Brain microvascular endothelial cell (primary cell): ENCODE measurements around the gene ADIPOR2.
A peak's percentile ranks its signal among the peaks of the same experiment; 100 is the strongest.

Experiments used
- DNase-seq: peaks from one replicate; pipeline ENCODE4 v3.0.0-alpha.2; 2020
- H3K27ac ChIP-seq: fragments of 250-450 bp; sonication (Bioruptor Pico); 2 replicates; pipeline ENCODE4 v1.5.1; 2020; ENCODE audit warnings: mild to moderate bottlenecking, moderate library complexity
- H3K27me3 ChIP-seq: fragments of 250-450 bp; sonication (Bioruptor Pico); replicated peaks from 2 replicates; pipeline ENCODE4 v1.5.1; 2020; ENCODE audit warnings: mild to moderate bottlenecking
- H3K36me3 ChIP-seq: fragments of 250-450 bp; sonication (Bioruptor Pico); replicated peaks from 2 replicates; pipeline ENCODE4 v1.5.1; 2020; ENCODE audit warnings: mild to moderate bottlenecking
- H3K4me3 ChIP-seq: 2 replicates; pipeline ENCODE4 v1.5.1; 2011; ENCODE audit warnings: low read depth, mild to moderate bottlenecking, control low read depth, low read length, moderate library complexity
- in situ Hi-C: cut with HindIII; loops from 2 replicates; pipeline ENCODE4 v1.10.0; 2017; ENCODE audit warnings: low sequenced_read_pairs, low pct_ligation_motif_present
- TF ChIP-seq, protein P1 (sequence below): IDR thresholded peaks from 2 replicates; pipeline ENCODE4 v1.5.1; 2011; ENCODE audit warnings: low read depth, mild to moderate bottlenecking, moderate library complexity, low read length, control low read depth, inconsistent platforms; ENCODE audit errors: missing control alignments

Gene ADIPOR2, protein sequence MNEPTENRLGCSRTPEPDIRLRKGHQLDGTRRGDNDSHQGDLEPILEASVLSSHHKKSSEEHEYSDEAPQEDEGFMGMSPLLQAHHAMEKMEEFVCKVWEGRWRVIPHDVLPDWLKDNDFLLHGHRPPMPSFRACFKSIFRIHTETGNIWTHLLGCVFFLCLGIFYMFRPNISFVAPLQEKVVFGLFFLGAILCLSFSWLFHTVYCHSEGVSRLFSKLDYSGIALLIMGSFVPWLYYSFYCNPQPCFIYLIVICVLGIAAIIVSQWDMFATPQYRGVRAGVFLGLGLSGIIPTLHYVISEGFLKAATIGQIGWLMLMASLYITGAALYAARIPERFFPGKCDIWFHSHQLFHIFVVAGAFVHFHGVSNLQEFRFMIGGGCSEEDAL

DNA sequence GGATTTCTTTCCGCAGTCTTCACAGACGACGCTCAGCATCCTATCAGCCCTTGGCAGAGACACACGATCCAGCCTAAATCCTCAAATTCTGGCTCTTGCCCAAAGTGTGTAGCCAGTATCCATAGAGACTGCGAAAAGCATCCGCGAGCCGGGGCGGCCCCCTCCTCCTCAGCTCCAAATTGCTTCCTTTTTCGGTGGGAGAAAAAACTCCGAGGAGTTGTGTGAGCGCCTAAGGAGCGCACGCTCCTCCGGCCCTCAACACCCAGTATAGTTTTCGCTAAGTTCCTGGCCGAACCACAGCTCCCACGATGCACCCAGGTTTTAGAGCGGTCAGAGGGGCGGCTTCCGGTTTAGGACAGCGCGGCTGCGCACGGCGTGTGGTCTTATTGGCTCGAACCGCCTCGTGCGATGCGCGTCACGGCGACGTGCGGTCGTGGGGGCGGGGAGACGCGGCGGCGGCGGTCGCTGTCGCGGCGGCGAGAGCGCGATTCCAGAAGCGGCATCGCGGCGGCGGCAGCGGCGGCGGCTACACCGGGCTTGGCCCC, at the start of gene ADIPOR2:
Gene ADIPOR2, plus strand, starts transcription at position 493 of the 545 bp plus-strand sequence. CDS start 63,274 bp downstream, outside the sequence.
- Histone ChIP-seq H3K27me3 (no peaks in the 10 kb centered on the region), H3K27ac (peak within 1 kb of the TSS; percentile 88), H3K36me3 (no peaks in the 10 kb centered on the region), H3K4me3 (peak within 1 kb of the TSS; percentile 91)
- TF ChIP-seq, protein P1, sequence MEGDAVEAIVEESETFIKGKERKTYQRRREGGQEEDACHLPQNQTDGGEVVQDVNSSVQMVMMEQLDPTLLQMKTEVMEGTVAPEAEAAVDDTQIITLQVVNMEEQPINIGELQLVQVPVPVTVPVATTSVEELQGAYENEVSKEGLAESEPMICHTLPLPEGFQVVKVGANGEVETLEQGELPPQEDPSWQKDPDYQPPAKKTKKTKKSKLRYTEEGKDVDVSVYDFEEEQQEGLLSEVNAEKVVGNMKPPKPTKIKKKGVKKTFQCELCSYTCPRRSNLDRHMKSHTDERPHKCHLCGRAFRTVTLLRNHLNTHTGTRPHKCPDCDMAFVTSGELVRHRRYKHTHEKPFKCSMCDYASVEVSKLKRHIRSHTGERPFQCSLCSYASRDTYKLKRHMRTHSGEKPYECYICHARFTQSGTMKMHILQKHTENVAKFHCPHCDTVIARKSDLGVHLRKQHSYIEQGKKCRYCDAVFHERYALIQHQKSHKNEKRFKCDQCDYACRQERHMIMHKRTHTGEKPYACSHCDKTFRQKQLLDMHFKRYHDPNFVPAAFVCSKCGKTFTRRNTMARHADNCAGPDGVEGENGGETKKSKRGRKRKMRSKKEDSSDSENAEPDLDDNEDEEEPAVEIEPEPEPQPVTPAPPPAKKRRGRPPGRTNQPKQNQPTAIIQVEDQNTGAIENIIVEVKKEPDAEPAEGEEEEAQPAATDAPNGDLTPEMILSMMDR, result no peak
- DNase-seq, result peak; percentile 93
- in situ Hi-C loops, result loop anchor here (25.0 kb wide), 1 partner anchor 272 kb away; no protein-coding TSS in a partner anchor

DNA sequence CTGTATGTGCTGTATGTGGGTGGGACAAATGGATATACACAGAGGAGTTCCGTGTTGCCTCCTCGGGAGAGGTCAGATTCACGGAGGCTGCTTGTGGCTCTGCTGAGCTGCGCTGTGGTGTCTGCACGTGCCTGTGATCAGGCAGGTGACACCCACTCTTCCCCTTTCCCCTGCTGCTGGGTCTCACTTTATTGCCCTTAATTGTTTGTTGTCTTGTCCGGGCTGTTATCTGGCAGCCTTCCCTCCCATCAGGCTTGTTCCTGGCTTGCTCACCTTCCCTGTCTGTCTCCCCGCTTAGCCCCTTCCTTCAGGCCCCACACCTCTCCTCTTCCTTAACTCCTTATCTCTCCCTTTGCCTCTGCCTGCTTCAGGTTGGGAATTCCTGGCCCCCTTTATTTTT, 48.4 kb upstream of the ADIPOR2 start:
- no peak for DNase-seq
- Histone ChIP-seq H3K27ac (no peak overlapping the region), H3K36me3 (peaks cover 4% of the 10 kb centered on the region), H3K4me3 (no peak overlapping the region), H3K27me3 (no peaks in the 10 kb centered on the region)
- TF ChIP-seq, protein P1, result no peak
- in situ Hi-C loops, result no loop called here

DNA sequence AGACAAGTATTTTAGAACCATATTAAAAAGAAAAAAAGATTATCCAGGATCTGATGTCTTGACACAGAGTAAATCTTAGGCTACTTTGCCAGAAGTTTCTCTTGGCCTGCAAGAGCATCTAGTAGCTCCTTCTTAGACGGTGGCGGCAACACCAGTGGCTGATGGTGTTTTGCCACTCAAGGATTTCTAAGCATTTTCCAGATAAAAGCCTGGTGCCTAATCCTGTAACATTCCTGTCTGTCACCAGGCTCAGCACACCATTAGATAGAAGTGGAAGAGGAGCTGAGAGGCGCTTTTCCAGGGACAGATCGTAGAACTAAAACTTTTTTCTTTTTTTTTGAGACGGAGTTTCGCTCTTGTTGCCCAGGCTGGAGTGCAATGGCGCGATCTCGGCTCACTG, 47.8 kb upstream of the ADIPOR2 start:
- peaks cover 4% of the 10 kb centered on the region for H3K36me3 ChIP-seq
- no peak overlapping the region for H3K27ac ChIP-seq
- no peaks in the 10 kb centered on the region for H3K27me3 ChIP-seq
- no peak overlapping the region for H3K4me3 ChIP-seq
- in situ Hi-C loops, result no loop called here
- DNase-seq, result no peak
- TF ChIP-seq, protein P1, result no peak

DNA sequence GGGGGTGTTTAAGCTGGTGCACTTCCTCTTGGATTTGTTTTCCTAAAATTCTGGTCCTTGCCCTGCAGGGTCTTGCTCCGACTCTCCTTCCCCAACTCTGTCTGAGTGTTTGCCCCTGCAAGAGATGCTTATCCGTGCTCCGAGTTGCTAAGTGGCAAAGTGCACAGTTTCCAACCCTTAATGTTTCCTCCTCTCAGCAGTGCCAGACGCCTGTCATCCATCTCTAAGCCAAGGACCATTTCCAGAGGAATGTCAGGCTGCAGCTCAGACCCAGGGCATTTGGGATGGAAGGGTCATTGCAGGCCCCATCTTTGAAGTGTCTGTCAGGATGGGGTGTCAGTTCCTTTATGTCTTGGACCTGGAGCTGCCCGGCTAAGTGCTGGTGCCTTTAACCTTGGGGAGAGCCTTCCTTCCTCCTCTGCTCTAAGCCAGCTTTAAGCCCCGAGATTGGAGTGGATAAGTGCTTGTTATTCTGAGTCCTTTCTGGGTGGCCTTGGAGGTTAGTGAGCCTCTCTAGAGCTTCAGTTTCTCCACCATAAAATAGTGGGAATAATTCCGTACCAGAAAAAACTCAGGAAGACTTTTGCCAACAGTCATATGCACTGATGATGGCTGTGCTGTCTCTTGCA, 46.9 kb upstream of the ADIPOR2 start:
- no peak for DNase-seq
- in situ Hi-C loops, result no loop called here
- Histone ChIP-seq H3K4me3 (no peak overlapping the region), H3K27me3 (no peaks in the 10 kb centered on the region), H3K36me3 (peaks cover 4% of the 10 kb centered on the region), H3K27ac (no peak overlapping the region)
- TF ChIP-seq, protein P1, result no peak

DNA sequence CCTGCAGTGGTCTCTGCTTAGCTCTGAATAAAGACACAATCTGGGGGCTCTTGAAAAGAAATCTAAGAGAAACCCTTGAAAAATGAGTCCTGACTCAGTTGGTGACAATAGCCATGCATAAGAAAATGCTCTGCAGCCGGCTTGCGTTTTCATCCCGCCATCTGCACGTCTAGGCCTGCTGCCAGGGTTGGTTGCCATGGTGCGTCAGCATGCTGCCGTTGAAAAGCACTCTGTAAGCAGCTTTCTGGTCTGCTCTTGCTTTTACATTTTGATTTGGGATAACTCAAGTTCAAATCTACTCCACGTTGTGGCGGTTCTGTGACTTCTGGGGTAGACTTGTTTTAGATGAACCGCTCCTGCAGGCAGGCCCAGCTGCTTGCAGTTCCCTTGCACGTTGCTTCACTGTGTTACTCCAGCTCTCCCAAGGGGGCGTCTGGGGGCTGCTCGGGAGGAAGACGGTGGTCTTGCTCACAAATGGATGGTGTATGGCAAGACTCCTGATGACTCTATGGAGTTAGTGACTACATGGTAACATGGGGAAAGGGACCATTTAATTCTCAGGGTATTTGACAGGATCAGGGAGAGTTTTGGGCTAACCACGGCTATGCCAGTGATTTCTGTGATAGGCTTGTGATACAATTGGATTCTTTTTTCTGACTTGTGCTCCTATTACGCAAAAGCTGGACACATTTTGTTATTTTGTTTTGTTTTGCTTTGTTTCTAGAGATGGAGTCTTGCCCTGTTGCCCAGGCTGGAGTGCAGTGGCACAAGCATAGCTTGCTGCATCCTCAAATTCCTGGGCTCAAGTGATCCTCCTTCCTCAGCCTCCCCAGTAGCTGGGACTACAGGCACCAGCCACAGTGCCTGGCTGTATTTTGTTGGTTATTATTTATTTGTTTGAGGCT, 46.1 kb upstream of the ADIPOR2 start:
- H3K4me3 ChIP-seq, result no peak overlapping the region
- peaks cover 4% of the 10 kb centered on the region for H3K36me3 ChIP-seq
- in situ Hi-C loops, result no loop called here

More for the DNA sequence above, 46.1 kb upstream of the ADIPOR2 start:
- Histone ChIP-seq H3K27me3 (no peaks in the 10 kb centered on the region), H3K27ac (no peak overlapping the region)
- TF ChIP-seq, protein P1, result no peak
- DNase-seq, result peak; percentile 75
